Gastrocnemius medialis (tissue), 4 donors: ENCODE measurements around the gene ATRNL1. TPM values are rescaled to one million over a fixed set of nuclear protein-coding genes. Genes with fewer than 3 reads are reported as not detected.

Experiments used
- ATAC-seq, 2 donors: fragments of 150-250 bp; one replicate each; pipeline ENCODE4 v1.9.1; 2016
- DNase-seq, 2 donors: peaks; one replicate each; pipeline ENCODE4 v3.0.0-alpha.2; 2019
- H3K27ac ChIP-seq, 4 donors: fragments of 200-600 bp; sonication (generic); 1 replicate in 1 of 4; 2 replicates in 3 of 4; pipeline ENCODE4 v1.5.1; 2016 to 2018; ENCODE audit warnings: mild to moderate bottlenecking in 2 of 4, moderate library complexity in 1 of 4
- H3K27me3 ChIP-seq, 3 donors: fragments of 200-600 bp; sonication (generic) in 2 of 3; 1 replicate in 1 of 3; 2 replicates in 2 of 3; pipeline versions ENCODE4 v1.5.1 to v1.6.0; 2016 to 2019; ENCODE audit warnings: mild to moderate bottlenecking in 1 of 3, moderate library complexity in 1 of 3
- H3K36me3 ChIP-seq, 2 donors: fragments of 200-600 bp; sonication (generic) in 1 of 2; one replicate each; pipeline ENCODE4 v1.5.1; 2017 to 2018
- H3K4me1 ChIP-seq, 2 donors: fragments of 200-600 bp; sonication (generic) in 1 of 2; one replicate each; pipeline ENCODE4 v1.5.1; 2016 to 2017; ENCODE audit warnings: mild to moderate bottlenecking in 2 of 2
- H3K4me3 ChIP-seq, 4 donors: fragments of 200-600 bp; sonication (generic) in 3 of 4; 1 replicate in 1 of 4; 2 replicates in 3 of 4; pipeline ENCODE4 v1.5.1; 2016 to 2019; ENCODE audit warnings: mild to moderate bottlenecking in 2 of 4
- H3K9me3 ChIP-seq, 3 donors: fragments of 200-600 bp; sonication (generic) in 2 of 3; 1 replicate in 1 of 3; 2 replicates in 2 of 3; pipeline ENCODE4 v1.5.1; 2016 to 2019
- CTCF ChIP-seq, 5 experiments: fragments of 450-650 bp in 3 of 5; fragments of 200-600 bp in 2 of 5; sonication (generic) in 2 of 5; IDR thresholded peaks in 4 of 5; conservative IDR thresholded peaks in 1 of 5; 1 replicate in 4 of 5; 2 replicates in 1 of 5; pipeline ENCODE4 v1.5.1; 2016 to 2019; ENCODE audit warnings: antibody characterized with exemption in 5 of 5, mild to moderate bottlenecking in 3 of 5, moderate library complexity in 3 of 5
- POLR2A ChIP-seq, 2 donors: fragments of 450-650 bp; IDR thresholded peaks; one replicate each; pipeline ENCODE4 v1.6.1; 2017; ENCODE audit warnings: antibody characterized with exemption in 2 of 2, mild to moderate bottlenecking in 2 of 2, moderate library complexity in 2 of 2
- in situ Hi-C, 4 donors: fragments of 200-750 bp; cut with MboI; loops; one replicate each; pipeline versions ENCODE4 v1.15.0 to v1.8.0; 2017; ENCODE audit warnings: low sequenced_read_pairs in 4 of 4
- intact Hi-C: fragments of 100-400 bp; cut with DNase I; formaldehyde crosslinking; loops from one replicate; pipeline ENCODE4 v1.15.1; 2023; ENCODE audit warnings: low total_unique reads
- total RNA-seq, 4 donors: library from RNA; depleted of rRNA; stranded (reverse); fragments of >200 nt; gene quantifications; one replicate each; pipeline versions ENCODE4 v1.1.0 to v1.2.3, GENCODE V29; 2016

ATRNL1 gene
- total RNA-seq, 4 donors from 2014 or later = 1.6 to 10.8 (median 3.8) TPM

DNA sequence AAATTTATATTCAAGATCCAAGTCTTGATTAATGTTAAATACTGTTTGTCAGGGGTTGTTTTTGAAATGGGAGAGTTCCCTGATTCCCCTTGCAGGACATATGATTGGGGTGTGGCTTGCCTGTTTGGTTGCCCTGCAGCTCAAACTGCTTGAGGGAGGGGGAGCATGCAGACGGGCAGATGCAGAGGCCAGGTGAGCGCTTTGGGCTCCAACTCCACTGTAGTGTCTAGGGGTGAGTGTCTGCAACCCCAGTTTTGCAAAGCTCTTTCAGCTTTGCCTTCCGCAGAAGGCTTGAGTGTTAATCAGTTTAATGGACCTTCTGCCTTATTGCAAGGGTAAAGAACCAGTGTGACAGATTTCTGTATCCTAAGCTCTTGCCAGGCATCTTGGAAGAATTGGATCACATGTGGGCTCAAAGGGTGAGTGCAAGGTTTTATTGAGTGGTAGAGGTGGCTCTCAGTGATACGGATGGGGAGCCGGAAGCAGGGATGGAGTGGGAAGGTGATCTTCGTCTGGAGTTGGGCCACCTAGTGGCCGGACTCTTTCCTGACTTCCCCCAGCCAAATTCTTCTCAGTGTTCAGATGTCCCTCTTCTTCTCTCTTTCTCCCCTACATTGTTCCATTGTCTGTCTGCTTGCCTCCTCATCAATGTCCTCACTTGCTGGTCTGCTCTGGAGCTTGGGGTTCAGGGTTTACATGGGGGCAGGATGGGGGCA lies 479.7 kb downstream of the ATRNL1 start:
- Histone ChIP-seq H3K27ac (no peak overlapping the region), H3K27me3 (no peaks in the 10 kb centered on the region), H3K36me3 (no peaks in the 10 kb centered on the region), H3K4me1 (no peaks in the 10 kb centered on the region), H3K9me3 (no peaks in the 10 kb centered on the region), H3K4me3 (no peak overlapping the region)
- ATAC-seq (no peak), DNase-seq (no peak)
- no peak for TF ChIP-seq POLR2A (IDR thresholded peaks at IDR 0.05)
- TF ChIP-seq CTCF (IDR thresholded peaks at IDR 0.05 in 4 of 5, conservative IDR thresholded peaks at IDR 0.05 in 1 of 5) = no peak
- in situ Hi-C loops (no loop called here), intact Hi-C loops (no loop called here)

DNA sequence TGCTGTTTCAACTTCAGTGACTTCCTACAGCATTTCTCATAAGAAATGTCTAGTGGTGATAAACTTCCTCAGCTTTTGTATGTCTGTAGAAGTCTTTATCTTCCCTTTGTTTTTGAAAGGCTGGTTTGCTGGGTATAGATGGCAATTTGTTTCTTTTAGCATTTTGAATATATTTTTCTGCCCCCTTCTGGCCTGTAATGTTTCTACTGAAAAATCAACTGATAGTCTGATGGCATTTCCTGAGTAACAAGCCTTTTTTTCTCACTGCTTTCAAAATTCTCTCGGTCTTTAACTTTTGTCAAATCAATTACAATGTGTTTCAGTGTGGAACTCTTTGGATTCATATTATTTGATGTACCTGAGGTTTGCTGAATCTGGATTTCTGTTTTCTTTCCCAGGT lies 487.1 kb downstream of the ATRNL1 start:
- no peak for ATAC-seq
- in situ Hi-C loops = no loop called here
- intact Hi-C loops = no loop called here
- DNase-seq = no peak
- H3K36me3 ChIP-seq = no peaks in the 10 kb centered on the region
- no peaks in the 10 kb centered on the region for H3K9me3 ChIP-seq
- TF ChIP-seq CTCF (IDR thresholded peaks at IDR 0.05 in 4 of 5, conservative IDR thresholded peaks at IDR 0.05 in 1 of 5) = no peak
- TF ChIP-seq POLR2A (IDR thresholded peaks at IDR 0.05) = no peak
- H3K4me1 ChIP-seq = no peaks in the 10 kb centered on the region
- H3K4me3 ChIP-seq = no peak overlapping the region
- no peaks in the 10 kb centered on the region for H3K27me3 ChIP-seq
- no peak overlapping the region for H3K27ac ChIP-seq

DNA sequence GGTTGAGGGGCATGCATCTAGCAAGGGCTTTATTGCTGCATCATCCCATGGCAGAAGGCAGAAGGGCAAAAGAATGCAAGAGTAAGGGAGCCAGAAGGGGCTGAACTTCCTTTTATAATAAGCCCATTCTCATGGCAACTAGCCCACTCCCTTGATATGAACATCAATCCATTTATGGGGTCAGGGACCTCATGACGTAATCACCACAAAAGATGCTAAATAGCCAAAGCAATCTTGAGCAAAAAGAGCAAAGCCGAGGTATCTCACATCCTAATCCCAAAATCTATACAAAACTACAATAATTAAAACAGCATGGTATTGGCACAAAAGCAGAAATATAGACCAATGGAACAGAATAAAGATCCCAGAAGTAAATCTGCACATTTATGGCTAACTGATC lies 499.9 kb downstream of the ATRNL1 start:
- in situ Hi-C loops (no loop called here), intact Hi-C loops (no loop called here)
- H3K4me1 ChIP-seq = no peaks in the 10 kb centered on the region
- H3K4me3 ChIP-seq = no peak overlapping the region
- DNase-seq (no peak), ATAC-seq (no peak)
- H3K36me3 ChIP-seq = no peaks in the 10 kb centered on the region
- no peaks in the 10 kb centered on the region for H3K9me3 ChIP-seq
- H3K27ac ChIP-seq = no peak overlapping the region
- no peaks in the 10 kb centered on the region for H3K27me3 ChIP-seq
- no peak for TF ChIP-seq POLR2A (IDR thresholded peaks at IDR 0.05)
- no peak for TF ChIP-seq CTCF (IDR thresholded peaks at IDR 0.05 in 4 of 5, conservative IDR thresholded peaks at IDR 0.05 in 1 of 5)

GRCh38 chr10:115604627-115605026 lies 511.5 kb downstream of the ATRNL1 start:
- no peaks in the 10 kb centered on the region for H3K4me1 ChIP-seq
- no peaks in the 10 kb centered on the region for H3K9me3 ChIP-seq
- intact Hi-C loops (no loop called here), in situ Hi-C loops (no loop called here)
- no peaks in the 10 kb centered on the region for H3K36me3 ChIP-seq
- no peak overlapping the region for H3K4me3 ChIP-seq
- no peak overlapping the region for H3K27ac ChIP-seq
- no peak for TF ChIP-seq CTCF (IDR thresholded peaks at IDR 0.05 in 4 of 5, conservative IDR thresholded peaks at IDR 0.05 in 1 of 5)
- H3K27me3 ChIP-seq = no peaks in the 10 kb centered on the region
- ATAC-seq = no peak
- no peak for DNase-seq

- H3K27ac ChIP-seq = no peak overlapping the region
- no peaks in the 10 kb centered on the region for H3K4me1 ChIP-seq
- no peak overlapping the region for H3K4me3 ChIP-seq
- H3K9me3 ChIP-seq = no peaks in the 10 kb centered on the region
- H3K36me3 ChIP-seq = no peaks in the 10 kb centered on the region
- no peaks in the 10 kb centered on the region for H3K27me3 ChIP-seq
- DNase-seq (no peak), ATAC-seq (no peak)
- TF ChIP-seq CTCF (IDR thresholded peaks at IDR 0.05 in 4 of 5, conservative IDR thresholded peaks at IDR 0.05 in 1 of 5) (no peak), POLR2A (IDR thresholded peaks at IDR 0.05) (no peak)
- in situ Hi-C loops (no loop called here), intact Hi-C loops (no loop called here)
These were observed 512.9 kb downstream of the ATRNL1 start for GRCh38 chr10:115606086-115606485.
